Measurements from ENCODE around the gene GSK3B.
A peak's percentile ranks its signal among the peaks of the same experiment; 100 is the strongest.

GSK3B gene

GRCh38 chr3:120098710-120099109 lies 4.5 kb upstream of the GSK3B start:
- DNase-seq (ENCODE audit: extremely low read depth in 1 of 2, low read depth in 1 of 2) = no peak

- DNase-seq (ENCODE audit: extremely low read depth in 1 of 2, low read depth in 1 of 2) = no peak
Observed at GRCh38 chr3:120095979-120096426, 1.8 kb upstream of the GSK3B start.

GRCh38 chr3:120095226-120095978 lies 1.2 kb upstream of the GSK3B start:
- peak; percentile 45 to 64 for DNase-seq (ENCODE audit: extremely low read depth in 1 of 2, low read depth in 1 of 2)

- DNase-seq (ENCODE audit: extremely low read depth in 1 of 2, low read depth in 1 of 2) = peak in 1 of 2 donors; percentile 99
Observed at GRCh38 chr3:120094776-120095225, 554 bp upstream of the GSK3B start.

- peak in 1 of 2 donors; percentile 14 for DNase-seq (ENCODE audit: extremely low read depth in 1 of 2, low read depth in 1 of 2)
Observed at GRCh38 chr3:120093119-120093910, 932 bp downstream of the GSK3B start.

GRCh38 chr3:120092474-120092873 lies 1.8 kb downstream of the GSK3B start:
- DNase-seq (ENCODE audit: extremely low read depth in 1 of 2, low read depth in 1 of 2) = no peak

- DNase-seq (ENCODE audit: extremely low read depth in 1 of 2, low read depth in 1 of 2) = no peak
Observed at GRCh38 chr3:120090422-120090821, 3.8 kb downstream of the GSK3B start.

GRCh38 chr3:120089089-120089488 lies 5.2 kb downstream of the GSK3B start:
- DNase-seq (ENCODE audit: extremely low read depth in 1 of 2, low read depth in 1 of 2) = no peak

- DNase-seq (ENCODE audit: extremely low read depth in 1 of 2, low read depth in 1 of 2) = no peak
Observed at GRCh38 chr3:120088622-120089021, 5.6 kb downstream of the GSK3B start.

- DNase-seq (ENCODE audit: extremely low read depth in 1 of 2, low read depth in 1 of 2) = no peak
Observed at GRCh38 chr3:120081719-120082118, 12.5 kb downstream of the GSK3B start.

- DNase-seq (ENCODE audit: extremely low read depth in 1 of 2, low read depth in 1 of 2) = no peak
Observed at GRCh38 chr3:120080836-120081235, 13.4 kb downstream of the GSK3B start.

- no peak for DNase-seq (ENCODE audit: extremely low read depth in 1 of 2, low read depth in 1 of 2)
Observed at GRCh38 chr3:120077731-120078130, 16.5 kb downstream of the GSK3B start.

- DNase-seq (ENCODE audit: extremely low read depth in 1 of 2, low read depth in 1 of 2) = no peak
Observed at GRCh38 chr3:120072867-120073525, 21.3 kb downstream of the GSK3B start.

GRCh38 chr3:120071259-120071658 lies 23.0 kb downstream of the GSK3B start:
- DNase-seq (ENCODE audit: extremely low read depth in 1 of 2, low read depth in 1 of 2) = no peak

- DNase-seq (ENCODE audit: extremely low read depth in 1 of 2, low read depth in 1 of 2) = no peak
Observed at GRCh38 chr3:120070263-120070981, 23.8 kb downstream of the GSK3B start.

GRCh38 chr3:120067083-120067482 lies 27.2 kb downstream of the GSK3B start:
- no peak for DNase-seq (ENCODE audit: extremely low read depth in 1 of 2, low read depth in 1 of 2)

- DNase-seq (ENCODE audit: extremely low read depth in 1 of 2, low read depth in 1 of 2) = no peak
Observed at GRCh38 chr3:120066634-120067033, 27.6 kb downstream of the GSK3B start.

GRCh38 chr3:120064641-120065040 lies 29.6 kb downstream of the GSK3B start:
- no peak for DNase-seq (ENCODE audit: extremely low read depth in 1 of 2, low read depth in 1 of 2)

GRCh38 chr3:120062474-120062873 lies 31.8 kb downstream of the GSK3B start:
- DNase-seq (ENCODE audit: extremely low read depth in 1 of 2, low read depth in 1 of 2) = no peak

GRCh38 chr3:120059081-120059864 lies 35.0 kb downstream of the GSK3B start:
- DNase-seq (ENCODE audit: extremely low read depth in 1 of 2, low read depth in 1 of 2) = no peak

All from activated CD8-positive, alpha-beta memory T cell treated with anti-CD3 and anti-CD28 coated beads for 1 hour (primary cell).